ENCODE data around the gene UGT1A9.

DNA sequence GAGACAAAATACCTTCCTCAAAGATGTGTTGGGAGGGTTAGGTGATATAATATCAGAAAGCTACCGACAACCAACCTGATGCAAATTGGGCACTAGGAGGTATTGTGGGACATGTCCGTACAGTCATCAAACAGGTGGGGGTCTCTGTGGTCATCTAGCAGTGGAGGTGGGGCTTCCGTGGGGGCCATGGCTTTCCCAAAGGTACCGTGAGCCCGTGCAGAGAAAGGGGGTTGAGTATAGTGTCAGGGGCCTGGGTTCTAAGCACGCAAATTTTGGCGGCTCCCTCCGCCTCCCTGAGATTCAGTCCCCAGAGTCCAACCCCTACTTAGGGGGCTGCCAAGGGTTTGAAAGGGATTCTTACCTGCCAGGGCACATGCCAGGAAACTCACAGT, 150.0 kb downstream of the UGT1A9 start:
- TF ChIP-seq POLR2A (IDR thresholded peaks at IDR 0.05) (no peak), POLR2AphosphoS5 (IDR thresholded peaks at IDR 0.05; ENCODE audit: insufficient read depth in 1 of 2, low read depth in 1 of 2) (no peak), CTCF (IDR thresholded peaks at IDR 0.05) (no peak)

All from vagina (tissue), 2 donors.